Tibial nerve (tissue), 4 donors: Measurements from ENCODE around the gene VSIG10. TPM values are rescaled to one million over a fixed set of nuclear protein-coding genes. Genes with fewer than 3 reads are reported as not detected.

Experiments used
- DNase-seq, 2 donors: peaks; one replicate each; pipeline ENCODE4 v3.0.0-alpha.2; 2019; ENCODE audit warnings: low spot score in 2 of 2
- H3K27ac ChIP-seq, 4 donors: fragments of 200-600 bp; sonication (generic) in 3 of 4; one replicate each; pipeline ENCODE4 v1.5.1; 2017 to 2019; ENCODE audit warnings: mild to moderate bottlenecking in 1 of 4
- H3K27me3 ChIP-seq, 2 donors: fragments of 200-600 bp; sonication (generic) in 1 of 2; one replicate each; pipeline versions ENCODE4 v1.5.1 to v1.6.0; 2017 to 2019
- H3K36me3 ChIP-seq, 3 donors: fragments of 200-600 bp; sonication (generic); one replicate each; pipeline ENCODE4 v1.5.1; 2018 to 2019
- H3K4me1 ChIP-seq, 4 donors: fragments of 200-600 bp; sonication (generic) in 3 of 4; one replicate each; pipeline ENCODE4 v1.5.1; 2017 to 2019
- H3K4me3 ChIP-seq, 4 donors: fragments of 200-600 bp; sonication (generic) in 3 of 4; one replicate each; pipeline ENCODE4 v1.5.1; 2017 to 2019; ENCODE audit warnings: mild to moderate bottlenecking in 1 of 4, moderate library complexity in 1 of 4
- H3K9me3 ChIP-seq, 4 donors: fragments of 200-600 bp; sonication (generic) in 3 of 4; one replicate each; pipeline ENCODE4 v1.5.1; 2017 to 2019
- EP300 ChIP-seq, 2 donors: sonication (generic); formaldehyde crosslinking; IDR thresholded peaks; one replicate each; pipeline ENCODE4 v1.6.1; 2017; ENCODE audit warnings: antibody characterized with exemption in 2 of 2, mild to moderate bottlenecking in 1 of 2
- POLR2A ChIP-seq, 2 donors: fragments of 450-650 bp; IDR thresholded peaks; one replicate each; pipeline ENCODE4 v1.6.1; 2017; ENCODE audit warnings: antibody characterized with exemption in 2 of 2, mild to moderate bottlenecking in 2 of 2, moderate library complexity in 2 of 2
- WGBS, 2 donors: methylation state at CpG; one replicate each; pipeline ENCODE4 v1.1.5; 2018; 5-methylcytosine and 5-hydroxymethylcytosine counted together
- total RNA-seq, 4 donors: library from RNA; depleted of rRNA; stranded (reverse); fragments of >200 nt; gene quantifications; one replicate each; pipeline ENCODE4 v1.1.0, GENCODE V29; 2016
- TF ChIP-seq, protein P1 (sequence below), 5 experiments: fragments of 200-600 bp in 3 of 5; fragments of 450-650 bp in 2 of 5; sonication (generic) in 3 of 5; IDR thresholded peaks; one replicate each; pipeline ENCODE4 v1.5.1; 2016 to 2019; ENCODE audit warnings: antibody characterized with exemption in 5 of 5, mild to moderate bottlenecking in 3 of 5, moderate library complexity in 2 of 5

VSIG10 gene
- total RNA-seq, result 10 to 100 TPM; 26.8 to 53.1 (median 34.0) TPM

- Histone ChIP-seq H3K4me3 (peak within 1 kb of the TSS; percentile 65 to 87 (median 75)), H3K36me3 (no peaks in the 10 kb centered on the region), H3K27ac (peak within 1 kb of the TSS; percentile 72 to 86 (median 80)), H3K9me3 (no peaks in the 10 kb centered on the region), H3K4me1 (peaks cover 0 to 16% (median 4%) of the 10 kb centered on the region in 4 donors), H3K27me3 (no peaks in the 10 kb centered on the region)
- 0% methylated on average over 13 to 55 of the region's 75 CpGs for WGBS, 2 donors
- DNase-seq, result peak; percentile 23 to 27
- TF ChIP-seq, protein P1, sequence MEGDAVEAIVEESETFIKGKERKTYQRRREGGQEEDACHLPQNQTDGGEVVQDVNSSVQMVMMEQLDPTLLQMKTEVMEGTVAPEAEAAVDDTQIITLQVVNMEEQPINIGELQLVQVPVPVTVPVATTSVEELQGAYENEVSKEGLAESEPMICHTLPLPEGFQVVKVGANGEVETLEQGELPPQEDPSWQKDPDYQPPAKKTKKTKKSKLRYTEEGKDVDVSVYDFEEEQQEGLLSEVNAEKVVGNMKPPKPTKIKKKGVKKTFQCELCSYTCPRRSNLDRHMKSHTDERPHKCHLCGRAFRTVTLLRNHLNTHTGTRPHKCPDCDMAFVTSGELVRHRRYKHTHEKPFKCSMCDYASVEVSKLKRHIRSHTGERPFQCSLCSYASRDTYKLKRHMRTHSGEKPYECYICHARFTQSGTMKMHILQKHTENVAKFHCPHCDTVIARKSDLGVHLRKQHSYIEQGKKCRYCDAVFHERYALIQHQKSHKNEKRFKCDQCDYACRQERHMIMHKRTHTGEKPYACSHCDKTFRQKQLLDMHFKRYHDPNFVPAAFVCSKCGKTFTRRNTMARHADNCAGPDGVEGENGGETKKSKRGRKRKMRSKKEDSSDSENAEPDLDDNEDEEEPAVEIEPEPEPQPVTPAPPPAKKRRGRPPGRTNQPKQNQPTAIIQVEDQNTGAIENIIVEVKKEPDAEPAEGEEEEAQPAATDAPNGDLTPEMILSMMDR (IDR thresholded peaks at IDR 0.05), result no peak
- peak in 1 of 2 donors; percentile 44 for TF ChIP-seq EP300 (IDR thresholded peaks at IDR 0.05)
Measured at GRCh38 chr12:118103601-118104382, at the start of gene VSIG10. Gene VSIG10 (minus strand): TSS chr12:118104011. CDS start chr12:118103671, 340 bp downstream.

GRCh38 chr12:118151755-118152154 is 47.9 kb upstream of the VSIG10 start:
- Histone ChIP-seq H3K27ac (no peak overlapping the region), H3K27me3 (no peaks in the 10 kb centered on the region), H3K4me1 (no peaks in the 10 kb centered on the region), H3K9me3 (no peaks in the 10 kb centered on the region), H3K4me3 (no peak overlapping the region), H3K36me3 (peaks cover 0 to 83% (median 6%) of the 10 kb centered on the region in 3 donors)
- 78 to 80% methylated on average over 5 of the region's 5 CpGs for WGBS, 2 donors
- no peak for DNase-seq
- TF ChIP-seq, protein P1 (IDR thresholded peaks at IDR 0.05), result no peak

DNA sequence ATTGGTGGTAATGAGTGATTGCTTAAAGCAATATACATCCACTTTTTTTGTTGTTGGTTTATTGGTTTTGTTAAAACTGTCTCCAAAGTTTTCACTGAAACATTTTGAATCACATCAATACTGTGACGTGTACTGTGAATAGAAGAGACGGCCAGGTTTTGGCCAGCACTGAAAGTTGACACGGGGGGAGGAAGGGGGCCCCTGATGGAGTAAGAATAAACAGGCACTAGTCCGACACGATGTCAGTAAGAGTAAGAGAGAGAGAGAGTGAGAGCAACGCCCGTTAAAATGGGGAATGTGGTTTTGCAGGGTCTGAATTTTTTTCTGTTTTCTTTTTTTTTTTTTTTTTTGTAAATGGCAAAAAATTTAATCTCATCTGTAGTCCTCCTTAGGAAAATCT is 46.8 kb upstream of the VSIG10 start:
- no peak for DNase-seq
- H3K4me1 ChIP-seq, result no peaks in the 10 kb centered on the region
- peaks cover 0 to 83% (median 6%) of the 10 kb centered on the region in 3 donors for H3K36me3 ChIP-seq
- peak overlapping the region in 1 of 4 donors; percentile 12 for H3K27ac ChIP-seq
- no peaks in the 10 kb centered on the region for H3K27me3 ChIP-seq
- H3K9me3 ChIP-seq, result no peaks in the 10 kb centered on the region
- TF ChIP-seq, protein P1 (IDR thresholded peaks at IDR 0.05), result no peak
- TF ChIP-seq POLR2A (IDR thresholded peaks at IDR 0.05), result no peak
- no peak for TF ChIP-seq EP300 (IDR thresholded peaks at IDR 0.05)
- no peak overlapping the region for H3K4me3 ChIP-seq
- 42 to 43% methylated on average over 7 of the region's 7 CpGs for WGBS, 2 donors

GRCh38 chr12:118148287-118148686 is 44.5 kb upstream of the VSIG10 start:
- Histone ChIP-seq H3K4me3 (no peak overlapping the region), H3K4me1 (peaks cover 0 to 10% (median 2%) of the 10 kb centered on the region in 4 donors), H3K36me3 (peaks cover 0 to 99% (median 6%) of the 10 kb centered on the region in 3 donors), H3K27me3 (no peaks in the 10 kb centered on the region), H3K27ac (peak overlapping the region in 1 of 4 donors; percentile 42), H3K9me3 (no peaks in the 10 kb centered on the region)
- no peak for DNase-seq
- TF ChIP-seq EP300 (IDR thresholded peaks at IDR 0.05), result no peak
- no peak for TF ChIP-seq POLR2A (IDR thresholded peaks at IDR 0.05)
- TF ChIP-seq, protein P1 (IDR thresholded peaks at IDR 0.05), result no peak
- WGBS, 2 donors, result 92 to 94% methylated on average over 5 of the region's 5 CpGs

DNA sequence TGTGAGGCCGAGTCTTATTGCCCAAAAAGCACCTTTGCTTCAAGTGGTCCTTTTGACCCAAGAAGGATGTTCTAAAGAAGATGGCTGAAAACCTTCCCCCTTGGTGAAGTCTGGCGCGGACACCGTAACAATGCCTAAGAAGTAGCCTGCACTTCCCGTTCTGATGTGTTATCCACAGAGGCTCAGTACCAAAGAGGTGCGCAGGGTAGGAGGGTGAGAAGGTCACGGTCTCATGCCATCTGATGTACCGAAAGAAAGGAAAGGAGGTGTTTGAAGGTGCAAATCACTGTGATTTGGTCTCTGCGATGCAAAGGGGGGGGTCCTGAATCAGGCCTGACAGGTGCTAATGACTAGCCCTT is 42.0 kb upstream of the VSIG10 start:
- Histone ChIP-seq H3K9me3 (no peaks in the 10 kb centered on the region), H3K36me3 (peaks cover 0 to 99% (median 12%) of the 10 kb centered on the region in 3 donors), H3K27ac (peak overlapping the region in 1 of 4 donors; percentile 36), H3K4me1 (peaks cover 0 to 27% (median 5%) of the 10 kb centered on the region in 4 donors), H3K4me3 (no peak overlapping the region), H3K27me3 (no peaks in the 10 kb centered on the region)
- no peak for DNase-seq
- 83 to 88% methylated on average over 9 of the region's 9 CpGs for WGBS, 2 donors
- TF ChIP-seq EP300 (IDR thresholded peaks at IDR 0.05), result no peak
- TF ChIP-seq POLR2A (IDR thresholded peaks at IDR 0.05), result no peak
